Stimulated activated naive B cell treated with anti-CD40 and anti-IgM and Interleukin-4, amounts not matched to agents 10 μg/mL and 1 μg/mL and 100 μg/mL, for 72 hours (primary cell): ENCODE measurements around the gene EMX1.

Source experiments
- ATAC-seq, 2 donors: fragments of 150-1000 bp; cut with Tn5 transposase; replicated peaks; 2 replicates each; pipeline ENCODE4 v1.10.0; 2021; ENCODE audit warnings: moderate library complexity in 1 of 2
- DNase-seq: peaks from one replicate; pipeline ENCODE4 v3.0.0; 2021
- H3K27ac Mint-ChIP-seq: one replicate; pipeline ENCODE4 v1.8.0; 2022; ENCODE audit warnings: mild to moderate bottlenecking, mixed read lengths
- H3K27me3 Mint-ChIP-seq, 2 donors: one replicate each; pipeline ENCODE4 v1.8.0; 2022; ENCODE audit warnings: mixed read lengths in 2 of 2
- H3K36me3 Mint-ChIP-seq, 2 donors: one replicate each; pipeline ENCODE4 v1.8.0; 2022; ENCODE audit warnings: mixed read lengths in 2 of 2, mild to moderate bottlenecking in 1 of 2
- H3K4me1 Mint-ChIP-seq, 2 donors: one replicate each; pipeline ENCODE4 v1.8.0; 2022; ENCODE audit warnings: mixed read lengths in 2 of 2, mild to moderate bottlenecking in 1 of 2
- H3K4me3 Mint-ChIP-seq, 2 donors: one replicate each; pipeline ENCODE4 v1.8.0; 2022; ENCODE audit warnings: mild to moderate bottlenecking in 2 of 2, mixed read lengths in 2 of 2, moderate library complexity in 1 of 2
- H3K9me3 Mint-ChIP-seq, 2 donors: one replicate each; pipeline ENCODE4 v1.8.0; 2022; ENCODE audit warnings: mixed read lengths in 2 of 2, mild to moderate bottlenecking in 1 of 2

EMX1 gene

GRCh38 chr2:72949642-72950041 is 32.3 kb downstream of the EMX1 start:
- no peak overlapping the region for H3K4me3 Mint-ChIP-seq
- no peak for ATAC-seq
- no peaks in the 10 kb centered on the region for H3K9me3 Mint-ChIP-seq
- no peak for DNase-seq
- H3K4me1 Mint-ChIP-seq: peaks cover 0 to 7% of the 10 kb centered on the region in 2 donors
- H3K36me3 Mint-ChIP-seq: peaks cover 8 to 19% of the 10 kb centered on the region in 2 donors
- no peak overlapping the region for H3K27ac Mint-ChIP-seq
- H3K27me3 Mint-ChIP-seq: no peaks in the 10 kb centered on the region

GRCh38 chr2:72950558-72951255 is 33.4 kb downstream of the EMX1 start:
- H3K9me3 Mint-ChIP-seq: no peaks in the 10 kb centered on the region
- no peak for ATAC-seq
- no peak for DNase-seq
- H3K36me3 Mint-ChIP-seq: peaks cover 8 to 18% of the 10 kb centered on the region in 2 donors
- no peaks in the 10 kb centered on the region for H3K27me3 Mint-ChIP-seq
- peak overlapping the region; percentile 69 for H3K27ac Mint-ChIP-seq
- peaks cover 0 to 7% of the 10 kb centered on the region in 2 donors for H3K4me1 Mint-ChIP-seq
- no peak overlapping the region for H3K4me3 Mint-ChIP-seq

DNA sequence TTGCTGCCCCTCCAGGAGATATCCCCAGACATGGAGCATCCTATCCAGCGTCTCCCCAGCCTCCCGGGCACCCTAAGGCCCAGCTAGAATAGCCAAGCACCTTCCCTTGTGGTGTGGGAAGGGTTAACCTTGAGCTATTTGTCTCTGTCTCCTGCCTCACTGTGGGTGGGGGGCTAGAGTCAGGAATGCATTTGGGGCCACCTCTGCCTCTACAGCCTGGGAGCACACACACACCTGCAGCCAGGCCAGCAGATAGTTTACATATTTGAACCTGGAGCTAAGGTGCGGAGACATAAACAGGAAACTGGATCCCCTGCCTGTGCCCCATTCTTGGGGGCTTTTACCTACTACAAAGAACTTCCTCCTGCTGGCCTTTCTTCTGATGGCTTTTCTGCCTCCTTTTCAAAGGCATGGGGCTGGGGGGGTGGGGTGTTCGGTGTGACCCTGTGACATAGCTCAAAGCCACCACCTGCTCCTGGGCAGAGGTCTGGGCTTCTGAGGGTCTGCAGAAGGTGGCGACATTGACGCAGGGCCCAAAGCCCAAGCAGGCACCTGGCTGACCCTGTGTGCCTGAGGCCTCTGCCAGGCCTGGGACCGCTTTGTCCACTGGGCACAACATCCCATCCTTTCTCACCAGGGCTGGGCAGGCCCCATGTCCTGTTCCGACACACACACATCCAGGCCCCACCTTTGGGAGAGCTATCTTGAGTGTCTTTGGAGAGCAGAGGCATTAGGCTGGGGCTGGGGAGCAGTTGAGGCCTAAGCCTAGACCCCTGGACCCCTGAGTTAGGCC is 34.2 kb downstream of the EMX1 start:
- ATAC-seq (no peak), DNase-seq (no peak)
- Mint-ChIP-seq H3K27ac (no peak overlapping the region), H3K27me3 (no peaks in the 10 kb centered on the region), H3K4me1 (peaks cover 0 to 5% of the 10 kb centered on the region in 2 donors), H3K4me3 (no peak overlapping the region), H3K9me3 (no peaks in the 10 kb centered on the region), H3K36me3 (peaks cover 2 to 15% of the 10 kb centered on the region in 2 donors)

DNA sequence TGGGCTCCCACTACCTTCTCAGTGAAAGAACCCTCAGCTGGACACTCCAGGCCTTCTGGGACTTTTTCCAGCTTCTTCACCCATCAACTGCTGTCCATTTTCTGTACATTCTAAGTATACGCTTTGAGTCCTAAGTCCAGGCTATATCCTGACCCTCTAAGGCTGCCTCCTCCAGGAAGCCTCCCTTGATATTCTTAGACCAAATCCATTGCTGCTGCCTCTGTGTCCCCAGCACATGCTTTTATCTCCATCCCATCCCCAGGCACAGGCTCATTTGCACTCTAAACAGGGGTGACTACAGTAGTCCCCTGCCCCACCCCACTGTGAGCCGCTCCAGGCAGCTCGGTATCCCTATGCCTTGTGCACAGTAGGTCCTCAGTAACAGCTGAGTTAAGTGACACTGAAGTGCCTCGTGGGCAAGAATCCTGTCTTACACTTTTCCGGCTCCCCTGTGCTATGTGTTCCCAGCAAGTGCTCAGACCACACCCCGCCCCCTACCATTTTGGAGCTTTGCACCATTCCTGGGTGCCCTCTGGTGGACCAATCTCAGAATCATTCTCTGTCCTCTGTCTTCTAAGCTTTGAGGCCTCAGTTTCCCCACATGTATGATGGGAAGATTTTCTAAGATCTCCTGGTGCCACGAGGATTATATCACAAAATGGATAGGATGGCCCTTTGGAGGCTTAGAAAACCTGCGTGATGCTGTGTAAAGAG is 34.9 kb downstream of the EMX1 start:
- Mint-ChIP-seq H3K36me3 (peaks cover 5 to 21% of the 10 kb centered on the region in 2 donors), H3K27me3 (no peaks in the 10 kb centered on the region), H3K4me3 (no peak overlapping the region), H3K9me3 (no peaks in the 10 kb centered on the region), H3K4me1 (peaks cover 5 to 6% of the 10 kb centered on the region in 2 donors), H3K27ac (no peak overlapping the region)
- no peak for DNase-seq
- no peak for ATAC-seq

- H3K27me3 Mint-ChIP-seq: no peaks in the 10 kb centered on the region
- H3K9me3 Mint-ChIP-seq: no peaks in the 10 kb centered on the region
- peaks cover 5 to 21% of the 10 kb centered on the region in 2 donors for H3K36me3 Mint-ChIP-seq
- H3K4me3 Mint-ChIP-seq: no peak overlapping the region
- H3K27ac Mint-ChIP-seq: no peak overlapping the region
- DNase-seq: no peak
- ATAC-seq: no peak
- peaks cover 5 to 6% of the 10 kb centered on the region in 2 donors for H3K4me1 Mint-ChIP-seq
These were observed 35.6 kb downstream of the EMX1 start for GRCh38 chr2:72952961-72953360.

DNA sequence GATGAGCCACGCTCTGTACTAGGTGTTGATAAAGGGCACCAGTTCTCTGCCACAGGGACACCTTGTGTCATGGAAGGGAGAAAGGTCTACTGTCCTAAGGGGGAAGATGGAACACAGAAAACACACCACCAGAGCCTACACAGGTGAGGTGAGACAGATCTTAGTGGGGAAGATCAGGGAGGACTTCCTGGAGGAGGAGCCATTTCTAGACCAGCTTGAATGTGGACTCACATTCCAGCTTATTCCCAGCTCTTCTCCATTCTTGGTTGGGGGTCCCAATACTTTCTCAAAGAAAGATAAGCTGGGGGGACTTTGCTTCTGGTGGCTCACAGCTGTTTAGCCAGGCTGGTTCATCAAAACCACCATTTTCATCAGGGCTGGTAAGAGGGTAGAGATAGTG is 36.2 kb downstream of the EMX1 start:
- H3K27ac Mint-ChIP-seq: no peak overlapping the region
- DNase-seq (no peak), ATAC-seq (no peak)
- H3K4me1 Mint-ChIP-seq: peaks cover 5 to 6% of the 10 kb centered on the region in 2 donors
- peaks cover 7 to 20% of the 10 kb centered on the region in 2 donors for H3K36me3 Mint-ChIP-seq
- H3K4me3 Mint-ChIP-seq: no peak overlapping the region
- H3K9me3 Mint-ChIP-seq: no peaks in the 10 kb centered on the region
- H3K27me3 Mint-ChIP-seq: no peaks in the 10 kb centered on the region

- Mint-ChIP-seq H3K27ac (peak overlapping the region; percentile 65), H3K4me3 (no peak overlapping the region), H3K27me3 (no peaks in the 10 kb centered on the region), H3K9me3 (no peaks in the 10 kb centered on the region), H3K36me3 (peaks cover 9 to 16% of the 10 kb centered on the region in 2 donors), H3K4me1 (peaks cover 5 to 6% of the 10 kb centered on the region in 2 donors)
- no peak for DNase-seq
- no peak for ATAC-seq
These were observed 36.7 kb downstream of the EMX1 start for GRCh38 chr2:72953976-72954375.

- H3K27me3 Mint-ChIP-seq: no peaks in the 10 kb centered on the region
- peak overlapping the region; percentile 65 for H3K27ac Mint-ChIP-seq
- ATAC-seq (no peak), DNase-seq (no peak)
- H3K9me3 Mint-ChIP-seq: no peaks in the 10 kb centered on the region
- H3K4me1 Mint-ChIP-seq: peaks cover 5 to 6% of the 10 kb centered on the region in 2 donors
- no peak overlapping the region for H3K4me3 Mint-ChIP-seq
- peaks cover 12 to 21% of the 10 kb centered on the region in 2 donors for H3K36me3 Mint-ChIP-seq
These were observed 37.3 kb downstream of the EMX1 start for GRCh38 chr2:72954376-72955227.

GRCh38 chr2:72955228-72956049 is 38.1 kb downstream of the EMX1 start:
- Mint-ChIP-seq H3K27ac (no peak overlapping the region), H3K4me1 (peaks cover 5 to 6% of the 10 kb centered on the region in 2 donors), H3K27me3 (no peaks in the 10 kb centered on the region), H3K9me3 (no peaks in the 10 kb centered on the region), H3K4me3 (no peak overlapping the region), H3K36me3 (peaks cover 10 to 21% of the 10 kb centered on the region in 2 donors)
- ATAC-seq (no peak), DNase-seq (no peak)

- no peaks in the 10 kb centered on the region for H3K9me3 Mint-ChIP-seq
- ATAC-seq: no peak
- H3K4me3 Mint-ChIP-seq: no peak overlapping the region
These were observed 38.7 kb downstream of the EMX1 start for GRCh38 chr2:72956050-72956395.

GRCh38 chr2:72956936-72957335 is 39.6 kb downstream of the EMX1 start:
- ATAC-seq (no peak), DNase-seq (no peak)
- Mint-ChIP-seq H3K36me3 (peaks cover 12 to 26% of the 10 kb centered on the region in 2 donors), H3K9me3 (no peaks in the 10 kb centered on the region), H3K27ac (peak overlapping the region; percentile 3), H3K4me1 (peaks cover 5 to 6% of the 10 kb centered on the region in 2 donors), H3K4me3 (no peak overlapping the region), H3K27me3 (no peaks in the 10 kb centered on the region)

More at GRCh38 chr2:72956050-72956395, 38.7 kb downstream of the EMX1 start:
- H3K36me3 Mint-ChIP-seq: peaks cover 10 to 26% of the 10 kb centered on the region in 2 donors
- H3K27ac Mint-ChIP-seq: no peak overlapping the region
- no peaks in the 10 kb centered on the region for H3K27me3 Mint-ChIP-seq
- H3K4me1 Mint-ChIP-seq: peaks cover 5 to 6% of the 10 kb centered on the region in 2 donors
- no peak for DNase-seq

GRCh38 chr2:72958542-72959385 is 41.4 kb downstream of the EMX1 start:
- Mint-ChIP-seq H3K36me3 (peaks cover 12 to 24% of the 10 kb centered on the region in 2 donors), H3K27ac (no peak overlapping the region), H3K4me1 (peaks cover 2 to 6% of the 10 kb centered on the region in 2 donors), H3K9me3 (no peaks in the 10 kb centered on the region), H3K4me3 (no peak overlapping the region), H3K27me3 (no peaks in the 10 kb centered on the region)
- no peak for DNase-seq
- ATAC-seq: no peak
